Measurements from ENCODE around the gene DAB2.

Gene DAB2

DNA sequence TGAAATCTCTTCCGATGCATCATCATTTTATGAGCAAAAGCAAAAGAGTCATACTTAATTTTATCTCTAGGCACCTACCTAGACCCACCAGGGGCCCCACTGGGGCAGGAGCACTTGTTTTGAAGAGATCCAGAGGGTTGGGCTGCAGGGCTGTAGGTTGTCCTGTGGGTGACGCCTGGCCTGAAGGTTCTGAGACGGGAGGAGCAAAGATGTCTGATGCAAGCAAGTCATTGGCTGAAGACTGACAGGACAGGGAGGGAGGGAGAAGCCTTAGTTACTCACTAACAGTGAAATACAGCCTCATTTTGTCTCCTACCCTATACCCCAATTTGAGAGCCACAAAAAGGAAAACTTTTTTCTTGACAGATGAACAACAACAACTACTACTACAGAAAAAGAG, 43.4 kb downstream of the DAB2 start:
- DNase-seq (ENCODE audit: low spot score) = no peak

DNA sequence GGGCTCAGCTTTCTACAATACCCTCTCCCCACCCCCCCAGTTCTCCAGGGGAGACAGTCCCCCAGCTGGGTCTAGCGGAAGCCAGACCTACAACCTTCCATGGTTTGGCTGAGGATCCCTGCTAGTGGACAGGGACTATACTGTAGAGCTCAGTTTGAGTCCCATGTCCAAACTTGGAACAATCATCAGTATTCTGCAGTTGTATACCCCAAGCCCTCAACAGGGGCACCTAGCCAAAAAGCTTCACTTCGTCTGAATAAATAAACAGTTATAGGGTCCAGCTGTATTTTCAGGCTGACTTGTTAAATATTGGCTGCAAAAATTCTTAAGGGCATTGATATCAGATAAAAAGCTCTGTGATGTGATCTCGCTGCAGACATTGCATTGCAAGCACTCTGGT, 45.1 kb downstream of the DAB2 start:
- DNase-seq (ENCODE audit: low spot score) = no peak

DNA sequence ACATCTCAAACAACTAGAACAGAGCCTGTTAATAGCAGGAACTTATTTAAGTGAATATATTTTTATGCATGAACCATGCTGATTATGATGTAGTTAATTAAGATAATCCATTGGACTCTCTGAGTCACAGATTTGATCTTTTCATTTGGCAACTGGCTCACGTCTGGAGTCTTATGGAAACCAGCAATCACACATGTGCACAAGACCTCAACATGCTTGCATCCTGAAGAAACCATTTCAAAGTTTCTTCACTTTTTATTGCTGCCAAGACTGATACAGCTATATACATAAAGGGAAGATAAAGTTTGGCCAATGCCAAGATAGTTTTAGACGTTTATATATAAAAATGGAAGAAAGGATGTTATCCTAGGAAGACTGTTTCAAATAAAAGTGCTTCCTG, 47.2 kb downstream of the DAB2 start:
- DNase-seq (ENCODE audit: low spot score) = no peak

DNA sequence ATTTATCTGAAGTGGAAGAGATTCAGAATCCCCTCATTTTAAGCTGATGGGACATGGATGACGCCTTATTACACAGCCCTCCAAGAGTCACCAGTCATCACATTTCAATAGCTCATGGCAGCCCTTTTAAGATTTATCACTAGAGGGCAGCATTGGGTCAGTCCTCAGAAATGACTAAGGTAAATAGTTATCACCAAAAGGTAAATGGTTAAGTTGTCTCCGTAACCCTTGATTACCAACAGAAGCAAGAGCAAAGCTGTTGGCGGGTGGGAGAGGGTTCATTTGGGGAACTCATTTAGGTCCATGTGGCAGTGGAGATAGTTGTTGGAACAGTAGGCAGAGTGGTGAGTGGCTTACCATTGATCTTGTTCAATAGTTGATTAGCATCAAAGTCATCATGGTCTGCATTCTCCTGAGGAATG, 48.5 kb downstream of the DAB2 start:
- DNase-seq (ENCODE audit: low spot score) = peak; percentile 53

DNA sequence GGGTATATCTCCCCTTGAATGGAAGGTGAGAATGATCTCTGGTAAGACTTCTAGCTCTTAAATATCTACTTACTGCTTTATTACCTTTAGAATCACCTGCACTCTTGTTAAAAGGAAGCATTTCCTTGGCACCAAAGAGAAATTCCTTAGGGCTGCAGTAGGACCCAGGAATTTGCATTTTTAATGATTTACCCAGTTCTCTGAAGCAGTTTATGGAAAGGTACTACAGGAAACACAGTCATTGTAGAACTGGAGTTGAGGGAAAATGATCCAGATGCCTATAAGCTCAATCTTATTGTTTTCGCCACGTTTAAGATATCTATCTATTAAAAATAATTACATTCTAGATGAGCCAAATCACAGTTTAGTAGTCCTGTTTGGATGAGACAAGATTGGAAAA, 51.0 kb downstream of the DAB2 start:
- no peak for DNase-seq (ENCODE audit: low spot score)

DNA sequence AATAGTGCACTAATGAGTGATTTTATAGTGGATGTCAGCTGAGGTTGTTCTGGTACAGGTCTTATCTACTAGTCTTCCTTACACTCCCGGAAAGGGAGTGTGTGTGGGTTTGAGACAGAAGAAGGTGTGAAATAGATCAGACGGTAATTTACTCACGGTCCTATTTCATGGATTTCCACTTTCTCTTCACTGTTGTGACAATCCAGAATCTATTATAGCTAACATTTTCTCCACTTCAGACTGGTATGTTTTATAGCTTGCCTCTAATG, 53.5 kb downstream of the DAB2 start:
- no peak for DNase-seq (ENCODE audit: low spot score)

DNA sequence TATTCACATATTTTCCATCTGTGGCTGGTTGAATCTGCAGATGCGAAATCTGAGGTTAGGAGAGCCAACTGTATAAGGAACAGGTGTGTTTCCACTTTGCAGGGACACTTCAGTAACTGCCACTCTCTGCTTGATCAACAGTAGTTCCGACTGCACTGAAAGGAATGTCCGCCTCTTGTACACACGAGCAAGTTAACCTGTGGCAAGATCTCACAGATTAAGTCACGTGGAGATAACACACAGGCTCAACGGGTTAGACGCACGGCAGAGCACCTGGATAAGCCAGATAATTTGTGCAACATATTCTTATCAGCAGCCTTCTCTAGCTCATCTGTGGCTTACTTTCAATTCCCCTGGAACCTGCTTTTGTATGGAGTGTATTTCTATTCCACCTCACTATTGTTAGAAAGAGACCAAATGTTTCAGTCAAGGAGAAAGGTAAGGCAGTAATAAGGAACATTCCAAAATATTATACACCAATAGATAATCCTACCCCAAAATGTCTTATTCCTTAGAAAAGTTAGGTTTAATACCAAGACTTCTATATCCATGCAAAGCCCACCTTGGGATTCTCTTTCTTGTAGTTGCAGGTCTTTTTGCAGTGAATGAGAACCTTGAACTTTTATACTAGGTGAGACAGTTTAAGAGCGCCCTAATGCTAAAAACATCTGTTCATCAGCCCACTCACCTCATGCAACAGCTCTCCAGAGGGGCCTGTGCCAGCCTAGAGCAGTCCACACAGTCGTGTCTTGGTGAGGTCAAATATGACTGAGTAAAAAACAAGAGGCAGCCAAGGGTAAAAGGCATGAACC, 54.0 kb downstream of the DAB2 start:
- no peak for DNase-seq (ENCODE audit: low spot score)

DNA sequence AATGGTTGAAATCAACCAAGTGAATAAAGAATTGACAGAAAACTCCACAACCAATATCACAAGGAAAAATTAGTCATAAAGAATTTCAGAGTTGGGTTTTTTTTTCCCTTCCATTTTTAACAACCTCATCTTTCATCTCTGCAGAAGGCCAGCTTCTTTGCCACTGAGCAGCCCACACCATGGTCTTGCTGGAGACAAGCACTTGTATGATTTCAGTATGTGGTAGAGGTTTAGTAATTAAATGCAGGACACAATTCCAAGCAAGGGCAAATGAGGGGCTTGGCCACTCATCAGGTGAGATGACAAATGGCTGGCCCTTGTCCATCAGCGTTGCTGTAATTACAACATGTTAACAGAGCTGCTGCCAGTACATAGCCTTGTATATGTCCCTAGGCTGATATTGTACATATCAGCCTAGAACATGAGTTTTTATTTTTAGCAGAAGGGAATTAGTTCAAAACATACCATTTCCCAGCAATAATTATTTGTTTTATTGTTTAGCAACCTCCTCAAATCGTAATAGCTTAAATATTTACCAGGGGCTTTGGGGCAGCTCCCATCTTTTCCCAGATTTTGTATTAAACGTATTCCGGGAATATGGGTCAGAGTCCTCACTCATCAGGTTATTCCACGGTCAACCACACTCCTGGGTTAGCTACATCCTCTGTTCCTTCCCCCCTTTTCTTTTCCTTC, 55.5 kb downstream of the DAB2 start:
- no peak for DNase-seq (ENCODE audit: low spot score)

DNA sequence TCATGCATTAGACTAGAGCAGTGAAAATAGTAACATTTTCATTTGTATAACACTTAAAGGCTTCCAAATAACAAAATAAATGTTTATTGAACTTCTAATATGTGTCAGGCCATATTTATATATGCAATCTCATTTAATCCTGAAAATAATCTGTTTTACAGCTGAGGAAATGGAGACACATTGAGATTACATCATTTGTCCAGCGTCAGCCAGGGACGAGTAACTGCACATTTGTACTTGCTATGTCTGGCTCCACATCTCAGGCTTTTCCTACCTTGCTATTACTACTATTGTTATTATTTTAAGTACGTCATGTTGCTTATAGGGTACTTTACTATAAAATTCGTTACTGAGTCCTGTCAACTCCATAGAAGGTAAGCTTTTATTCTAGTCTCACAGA, 56.7 kb downstream of the DAB2 start:
- DNase-seq (ENCODE audit: low spot score) = no peak

DNA sequence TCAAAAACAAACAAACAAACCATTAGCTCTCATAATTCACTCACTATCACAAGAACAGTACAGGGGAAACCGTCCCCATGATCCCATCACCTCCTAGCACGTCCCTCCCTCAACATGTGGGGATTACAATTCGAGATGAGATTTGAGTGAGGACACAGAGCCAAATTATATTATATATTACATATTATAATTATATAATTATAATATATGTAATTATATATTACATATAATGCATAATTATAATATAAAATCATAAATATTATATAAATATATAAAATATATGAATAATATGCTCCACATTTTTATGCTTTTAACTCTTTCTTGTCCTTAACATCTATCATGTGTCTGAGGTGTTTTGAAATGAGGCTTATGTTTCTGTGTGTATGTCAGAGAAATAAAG, 57.1 kb downstream of the DAB2 start:
- no peak for DNase-seq (ENCODE audit: low spot score)

DNA sequence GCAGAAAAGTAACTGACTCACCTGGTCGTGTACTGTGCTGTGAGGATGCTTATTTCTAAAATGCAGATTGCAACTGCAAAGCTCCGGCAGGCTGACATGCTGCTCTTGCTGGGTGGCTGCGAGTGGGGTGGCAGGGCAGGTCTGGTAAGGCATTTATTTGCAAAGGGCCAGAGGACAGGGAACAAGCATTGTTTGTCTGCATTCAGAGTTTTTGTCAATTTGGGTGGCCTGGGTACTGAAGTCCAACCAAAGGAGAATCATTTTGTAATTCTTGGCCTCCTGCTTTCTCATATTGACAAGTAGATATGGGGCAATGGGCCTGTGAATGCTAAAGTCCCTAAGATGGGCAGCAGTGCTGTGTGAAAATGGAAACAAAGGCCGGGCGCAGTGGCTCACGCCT, 60.4 kb downstream of the DAB2 start, which contains the start of gene C9:
TSS of gene C9 (minus strand) at position 129 of the 400 bp plus-strand sequence. CDS start at position 98, 31 bp downstream.
- DNase-seq (ENCODE audit: low spot score) = no peak

DNA sequence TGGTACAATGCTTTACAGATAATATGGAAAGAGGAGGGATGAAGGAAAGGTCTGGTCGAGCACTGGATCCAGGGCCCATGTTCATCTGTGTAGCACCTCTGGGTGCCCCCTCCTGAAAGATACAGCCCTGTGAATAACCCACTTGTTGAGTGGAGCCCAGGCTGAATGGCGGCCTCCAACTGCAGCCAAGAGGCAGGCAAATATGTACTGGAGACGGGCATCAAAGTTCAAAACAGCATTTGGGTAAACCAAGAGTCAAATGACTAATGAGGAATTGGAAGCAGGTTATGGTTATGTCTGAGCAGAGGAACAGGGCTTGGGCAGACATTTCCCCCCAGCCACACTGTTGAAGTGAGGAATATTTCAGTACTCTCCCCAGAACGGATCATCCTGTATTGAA, 61.6 kb downstream of the DAB2 start:
- no peak for DNase-seq (ENCODE audit: low spot score)

DNA sequence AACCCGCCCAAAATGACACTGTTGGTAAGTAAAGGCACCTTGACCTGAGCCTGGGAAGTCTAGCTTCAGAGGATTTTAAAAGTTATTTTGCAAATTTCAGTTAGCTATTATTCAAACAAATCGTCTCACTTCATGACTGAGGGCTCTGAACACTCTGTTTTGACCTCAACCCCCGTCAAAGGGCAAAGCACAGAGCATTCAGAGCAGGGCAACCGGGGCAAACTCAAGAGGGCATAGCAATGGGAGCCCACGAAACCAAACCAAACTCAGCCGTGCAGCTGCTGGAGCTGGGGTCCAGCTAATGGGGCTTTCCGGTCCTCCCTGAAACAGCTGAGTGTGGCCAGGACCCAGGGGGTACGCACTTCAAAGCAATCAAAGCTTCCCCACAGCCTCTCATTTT, 62.1 kb downstream of the DAB2 start:
- DNase-seq (ENCODE audit: low spot score) = no peak

DNA sequence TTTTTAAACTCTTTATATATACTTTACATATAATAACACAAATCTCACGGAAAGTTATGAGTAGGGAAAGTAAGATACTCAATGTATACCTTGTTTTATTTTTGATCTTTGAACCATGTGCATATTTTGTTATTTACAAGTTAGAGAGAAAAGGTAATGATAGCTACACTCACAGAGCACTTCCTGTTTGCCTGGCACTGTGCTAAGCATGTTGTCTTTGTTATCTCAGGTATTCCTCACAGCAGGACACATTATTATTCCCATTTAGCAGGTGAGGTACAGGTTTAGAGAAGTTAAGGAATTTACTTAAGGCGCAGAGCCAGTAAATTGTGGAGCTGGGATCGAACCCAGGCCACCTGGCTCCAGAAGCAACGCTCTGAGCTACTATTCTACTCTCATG, 63.5 kb downstream of the DAB2 start:
- DNase-seq (ENCODE audit: low spot score) = no peak

DNA sequence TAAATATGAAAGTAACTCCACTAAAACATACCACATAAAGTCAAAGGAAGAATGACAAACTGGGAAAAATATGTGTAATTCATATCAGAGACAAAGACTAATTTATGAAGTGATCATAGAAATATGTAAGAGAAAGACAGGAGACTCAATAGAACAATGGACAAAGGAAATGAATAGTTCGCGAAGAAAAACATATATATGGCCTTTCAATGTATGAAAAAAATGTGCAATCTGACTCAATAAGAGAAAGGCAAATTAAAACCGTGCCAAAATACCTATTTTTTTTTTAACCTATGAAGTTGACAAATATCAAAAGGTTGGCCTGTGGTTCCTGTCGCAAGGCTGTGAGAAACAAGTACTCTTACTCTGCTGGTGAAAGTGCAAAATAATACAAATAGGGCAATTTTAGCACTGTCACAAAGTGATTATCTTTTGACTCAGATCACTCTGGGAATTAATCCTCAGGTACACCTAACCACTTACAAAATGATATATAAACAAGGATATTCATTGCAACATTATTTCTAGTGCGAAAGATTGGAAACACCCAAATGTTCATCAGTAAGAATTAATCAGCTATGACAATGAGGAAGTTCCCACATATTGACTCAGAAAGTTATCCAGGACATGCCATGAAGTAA, 64.2 kb downstream of the DAB2 start:
- no peak for DNase-seq (ENCODE audit: low spot score)

DNA sequence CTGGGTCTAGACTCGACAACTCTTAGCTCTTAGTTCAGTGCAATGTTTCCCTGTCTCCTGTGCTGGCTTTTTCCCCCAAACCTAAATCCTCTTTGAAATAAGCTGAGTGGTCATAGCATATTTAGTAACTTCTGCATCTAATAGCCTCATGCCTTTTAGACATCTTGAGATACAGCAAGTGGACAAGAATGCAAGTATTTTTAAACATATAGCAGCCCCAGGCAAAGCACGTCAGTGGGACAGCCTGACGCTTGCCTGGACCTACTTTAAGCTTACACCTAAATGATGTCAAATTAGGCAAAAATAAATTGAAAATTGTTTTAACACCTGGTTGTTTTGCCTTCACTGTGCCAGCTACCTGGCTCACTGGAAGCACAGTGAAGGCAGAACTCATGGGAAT, 68.5 kb downstream of the DAB2 start:
- no peak for DNase-seq (ENCODE audit: low spot score)

DNA sequence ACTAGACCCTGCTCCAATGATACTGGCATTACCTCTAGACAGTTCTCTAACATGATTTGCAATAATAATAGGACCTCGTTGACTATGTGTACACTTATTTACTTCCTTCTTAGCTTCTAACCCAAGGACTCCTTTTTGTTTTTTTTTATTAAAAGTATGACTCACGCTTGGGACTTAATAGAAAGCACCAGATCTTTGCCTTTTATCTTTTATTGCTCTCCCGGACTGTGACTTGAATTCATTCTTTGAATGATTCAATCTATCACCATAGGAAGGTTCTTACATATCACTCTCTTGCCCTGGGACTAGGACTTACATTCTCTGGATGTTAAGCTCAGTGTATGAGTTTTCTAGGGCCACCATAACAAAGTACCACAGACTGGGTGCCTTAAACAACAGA, 69.5 kb downstream of the DAB2 start:
- no peak for DNase-seq (ENCODE audit: low spot score)

DNA sequence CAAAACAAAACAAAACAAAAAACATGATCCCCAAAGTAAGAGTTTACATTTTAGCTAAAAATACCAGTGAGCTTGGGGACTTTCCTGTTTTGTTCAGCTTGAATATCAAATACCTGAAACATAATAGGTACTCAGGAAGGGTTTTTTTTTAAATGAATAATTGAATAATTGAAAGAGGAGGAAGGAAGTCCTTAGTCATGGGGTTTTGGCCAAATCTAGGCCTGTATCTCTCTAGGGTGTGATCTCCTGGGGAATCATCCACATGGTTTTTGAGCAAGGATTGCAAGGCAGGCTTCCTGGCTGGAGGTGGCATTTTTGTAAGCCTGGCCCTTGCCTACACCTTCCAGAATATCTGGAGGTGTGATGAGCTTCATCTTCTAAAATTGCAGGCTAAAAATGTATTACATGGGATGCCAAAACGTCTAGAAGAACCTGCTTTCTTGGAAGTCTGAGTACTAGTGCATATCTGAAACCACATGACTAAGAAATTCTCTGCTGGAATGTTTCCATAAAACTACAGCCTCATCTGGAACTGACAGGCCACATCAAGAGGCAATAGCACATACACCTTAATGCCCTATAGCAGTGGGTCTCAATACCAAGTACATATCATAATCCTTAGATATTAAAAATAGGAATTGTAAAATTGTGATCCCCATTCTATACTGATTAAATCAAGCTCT, 70.9 kb downstream of the DAB2 start:
- no peak for DNase-seq (ENCODE audit: low spot score)

DNA sequence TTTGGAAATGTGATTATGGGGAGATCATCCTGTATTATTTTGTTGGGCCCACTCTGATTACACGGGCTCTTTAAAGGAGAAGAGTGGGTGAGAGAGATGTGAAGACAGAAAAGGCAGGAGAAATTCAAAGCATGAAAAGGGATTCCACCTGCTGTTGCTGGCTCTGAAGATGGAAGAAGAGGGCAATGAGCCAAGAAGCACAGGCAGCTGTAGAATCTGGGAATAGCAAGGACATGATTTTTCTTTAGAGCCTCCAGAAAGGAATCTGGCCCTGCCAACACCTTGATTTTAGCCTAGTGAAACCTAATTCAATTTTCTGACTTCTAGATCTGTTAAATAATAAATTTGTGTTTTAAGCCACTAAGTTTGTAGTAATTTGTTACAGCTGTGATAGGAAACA, 71.8 kb downstream of the DAB2 start:
- no peak for DNase-seq (ENCODE audit: low spot score)

DNA sequence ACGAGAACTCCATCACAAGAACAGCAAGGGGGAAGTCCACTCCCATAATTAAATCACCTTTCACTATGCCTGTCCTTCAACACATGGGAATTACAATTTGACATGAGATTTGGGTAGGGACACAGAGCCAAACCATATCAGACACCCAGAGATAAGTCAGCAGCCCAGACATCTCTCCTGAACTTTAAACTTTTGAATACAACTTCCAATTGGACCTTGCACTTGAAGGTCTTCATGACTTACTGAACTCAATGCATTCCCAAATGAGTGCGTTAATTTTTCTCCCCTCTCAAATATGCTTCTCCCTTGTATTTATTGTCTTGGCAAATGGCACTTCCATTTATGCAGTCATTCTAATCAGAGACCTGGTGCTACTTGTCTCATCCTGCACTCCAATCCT, 72.6 kb downstream of the DAB2 start:
- no peak for DNase-seq (ENCODE audit: low spot score)

DNA sequence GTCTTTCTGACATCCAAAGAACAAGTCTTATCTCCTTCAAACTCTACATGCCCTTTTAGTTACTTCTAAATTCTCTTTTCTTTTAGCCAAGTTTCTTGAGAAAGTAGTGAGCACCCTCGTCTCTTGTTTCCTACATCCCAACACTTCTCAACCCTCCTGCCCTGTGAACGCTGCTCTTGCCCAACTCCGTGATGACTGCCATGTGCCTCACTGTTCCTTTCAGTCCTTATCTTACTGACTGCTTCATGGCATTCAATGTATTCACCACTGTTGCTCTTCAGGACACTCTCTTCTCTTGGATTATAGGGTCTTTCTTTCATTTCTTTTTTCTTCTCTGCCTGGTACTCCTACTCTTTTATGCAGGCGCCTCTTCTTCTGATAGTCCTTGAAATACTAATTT, 75.3 kb downstream of the DAB2 start:
- no peak for DNase-seq (ENCODE audit: low spot score)

DNA sequence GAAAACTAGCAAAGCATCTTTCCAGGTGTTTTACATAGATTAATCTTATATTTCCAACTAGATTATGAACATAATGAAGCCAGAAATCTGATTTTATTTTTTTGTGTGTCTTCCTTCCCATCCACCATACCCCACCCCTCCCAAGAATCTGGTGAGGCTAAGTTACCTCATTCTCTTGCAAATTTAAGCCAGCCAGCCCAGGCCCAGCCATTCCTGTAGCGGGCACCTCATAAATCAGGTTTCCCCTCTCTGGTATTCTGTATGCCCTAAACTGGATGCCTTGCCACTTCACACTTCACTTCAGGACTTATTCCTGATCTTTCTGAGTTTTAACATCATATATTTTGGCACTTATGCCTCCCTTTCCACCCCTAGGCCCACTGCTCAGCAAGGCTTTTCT, 82.3 kb downstream of the DAB2 start:
- DNase-seq (ENCODE audit: low spot score) = no peak

DNA sequence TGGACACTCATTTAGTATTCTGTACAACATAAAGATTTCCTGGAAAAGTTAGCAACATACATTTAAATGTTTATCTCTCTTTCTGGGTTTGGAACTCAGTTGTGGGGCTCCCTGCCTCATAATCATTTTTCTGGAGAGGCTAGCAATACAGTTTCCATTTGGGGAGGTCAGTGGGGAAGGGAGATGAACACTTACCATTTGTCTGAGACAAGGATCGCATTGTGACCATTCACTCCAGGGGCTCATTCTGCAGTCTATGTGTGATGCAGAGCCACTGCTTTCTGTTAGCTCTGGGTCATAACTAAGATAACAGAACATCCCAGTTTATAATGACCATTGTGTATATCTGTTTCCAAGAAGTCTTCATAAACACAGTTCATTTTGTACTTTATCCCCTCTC, 82.9 kb downstream of the DAB2 start:
- DNase-seq (ENCODE audit: low spot score) = no peak
